Measurements from ENCODE around the gene CCDC146.
"Not testable (repeated sequence)": the region's sequence is repeated elsewhere in the genome, so short reads cannot be mapped to it uniquely, and the experiment has no call there.

- not testable (repeated sequence) for TF ChIP-seq CTCF (IDR thresholded peaks at IDR 0.05; ENCODE audit: insufficient read depth, low read length, poor library complexity, severe bottlenecking); EZH2phosphoT487 (conservative IDR thresholded peaks at IDR 0.05; ENCODE audit: low read length)
Measured at GRCh38 chr7:77128582-77129410, 6.4 kb downstream of the CCDC146 start.
